Thoracic aorta (tissue), 2 donors: ENCODE results near the gene MICALL2. TPM values are rescaled to one million over a fixed set of nuclear protein-coding genes. Genes with fewer than 3 reads are reported as not detected.

Experiments used
- ATAC-seq: fragments of 150-250 bp; one replicate; pipeline ENCODE4 v1.8.0; 2017; ENCODE audit warnings: low read depth; ENCODE audit not compliant: insufficient number of reproducible peaks, low FRiP score
- DNase-seq: peaks from one replicate; pipeline ENCODE4 v3.0.0-alpha.2; 2020; ENCODE audit warnings: low spot score
- H3K27ac ChIP-seq, 2 donors: fragments of 200-600 bp; sonication (generic); 1 replicate in 1 of 2; 2 replicates in 1 of 2; pipeline ENCODE4 v1.5.1; 2016; ENCODE audit warnings: mild to moderate bottlenecking in 2 of 2, moderate library complexity in 2 of 2
- H3K27me3 ChIP-seq: fragments of 200-600 bp; sonication (generic); replicated peaks from 2 replicates; pipeline ENCODE4 v1.6.0; 2016; ENCODE audit warnings: mild to moderate bottlenecking; ENCODE audit not compliant: insufficient read depth
- H3K36me3 ChIP-seq: fragments of 200-600 bp; sonication (generic); one replicate; pipeline ENCODE4 v1.5.1; 2016
- H3K4me1 ChIP-seq, 2 donors: fragments of 200-600 bp; sonication (generic); 1 replicate in 1 of 2; 2 replicates in 1 of 2; pipeline versions ENCODE4 v1.5.1 to v1.6.0; 2016; ENCODE audit warnings: low read depth in 2 of 2, mild to moderate bottlenecking in 1 of 2; ENCODE audit not compliant: control insufficient read depth in 1 of 2
- H3K4me3 ChIP-seq: fragments of 200-600 bp; sonication (generic); 2 replicates; pipeline ENCODE4 v1.5.1; 2016; ENCODE audit warnings: mild to moderate bottlenecking
- H3K9me3 ChIP-seq: fragments of 200-600 bp; sonication (generic); 2 replicates; pipeline ENCODE4 v1.5.1; 2016
- total RNA-seq, 2 donors: library from RNA; depleted of rRNA; stranded (reverse); fragments of >200 nt; gene quantifications; one replicate each; pipeline versions ENCODE4 v1.1.0 to v1.2.3, GENCODE V29; 2016
- TF ChIP-seq, protein P1 (sequence below): fragments of 200-600 bp; sonication (generic); IDR thresholded peaks from one replicate; pipeline ENCODE4 v1.5.1; 2019; ENCODE audit warnings: antibody characterized with exemption

The MICALL2 gene
- total RNA-seq, 2 donors from 2014 or later, result 71.7 to 80.0 TPM

DNA sequence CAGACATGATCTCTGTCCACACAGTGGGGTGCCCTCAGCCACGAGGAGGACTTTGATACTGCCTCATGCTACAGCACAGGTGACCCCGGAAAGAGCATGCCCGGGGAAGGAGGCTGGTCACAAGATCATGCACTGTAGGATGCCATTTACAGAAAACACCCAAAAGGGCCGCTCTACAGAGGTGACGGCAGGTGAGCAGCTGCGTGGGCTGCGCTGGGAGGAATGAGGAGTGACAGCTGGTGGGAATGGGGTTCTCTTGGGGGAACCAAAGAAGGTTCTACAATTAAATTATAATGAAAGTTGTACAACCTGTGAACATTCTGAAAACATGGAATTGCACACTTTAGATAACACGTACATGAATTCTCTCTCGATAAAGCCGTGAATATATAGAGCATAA, 33.0 kb upstream of the MICALL2 start:
- H3K4me1 ChIP-seq, result no peaks in the 10 kb centered on the region
- ATAC-seq, result no peak
- H3K4me3 ChIP-seq, result no peak overlapping the region
- no peak for DNase-seq
- no peaks in the 10 kb centered on the region for H3K9me3 ChIP-seq
- TF ChIP-seq, protein P1, sequence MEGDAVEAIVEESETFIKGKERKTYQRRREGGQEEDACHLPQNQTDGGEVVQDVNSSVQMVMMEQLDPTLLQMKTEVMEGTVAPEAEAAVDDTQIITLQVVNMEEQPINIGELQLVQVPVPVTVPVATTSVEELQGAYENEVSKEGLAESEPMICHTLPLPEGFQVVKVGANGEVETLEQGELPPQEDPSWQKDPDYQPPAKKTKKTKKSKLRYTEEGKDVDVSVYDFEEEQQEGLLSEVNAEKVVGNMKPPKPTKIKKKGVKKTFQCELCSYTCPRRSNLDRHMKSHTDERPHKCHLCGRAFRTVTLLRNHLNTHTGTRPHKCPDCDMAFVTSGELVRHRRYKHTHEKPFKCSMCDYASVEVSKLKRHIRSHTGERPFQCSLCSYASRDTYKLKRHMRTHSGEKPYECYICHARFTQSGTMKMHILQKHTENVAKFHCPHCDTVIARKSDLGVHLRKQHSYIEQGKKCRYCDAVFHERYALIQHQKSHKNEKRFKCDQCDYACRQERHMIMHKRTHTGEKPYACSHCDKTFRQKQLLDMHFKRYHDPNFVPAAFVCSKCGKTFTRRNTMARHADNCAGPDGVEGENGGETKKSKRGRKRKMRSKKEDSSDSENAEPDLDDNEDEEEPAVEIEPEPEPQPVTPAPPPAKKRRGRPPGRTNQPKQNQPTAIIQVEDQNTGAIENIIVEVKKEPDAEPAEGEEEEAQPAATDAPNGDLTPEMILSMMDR, result no peak
- peaks cover 76% of the 10 kb centered on the region for H3K36me3 ChIP-seq
- H3K27ac ChIP-seq, result no peak overlapping the region
- no peaks in the 10 kb centered on the region for H3K27me3 ChIP-seq

DNA sequence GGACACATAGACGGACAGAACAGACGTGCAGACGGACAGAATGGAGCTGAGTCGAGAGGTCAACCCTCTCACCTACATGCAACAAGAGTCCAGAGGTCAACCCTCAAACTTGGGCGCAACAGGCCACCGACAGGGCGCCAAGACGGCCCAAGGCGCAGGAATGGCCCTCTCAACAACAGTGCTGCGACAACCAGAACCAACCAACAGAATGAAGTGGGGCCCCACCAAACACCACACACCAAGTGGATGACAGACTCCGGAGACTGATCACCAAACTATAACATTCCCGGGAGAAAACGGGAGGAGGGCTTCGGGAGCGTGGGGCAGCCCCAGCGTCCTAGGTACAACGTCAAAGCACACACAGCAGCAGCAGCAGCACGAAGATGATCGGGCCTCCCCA, 31.6 kb upstream of the MICALL2 start:
- no peaks in the 10 kb centered on the region for H3K27me3 ChIP-seq
- H3K36me3 ChIP-seq, result peaks cover 74% of the 10 kb centered on the region
- no peak overlapping the region for H3K4me3 ChIP-seq
- ATAC-seq, result no peak
- no peaks in the 10 kb centered on the region for H3K9me3 ChIP-seq
- TF ChIP-seq, protein P1, result no peak
- DNase-seq, result no peak
- H3K4me1 ChIP-seq, result no peaks in the 10 kb centered on the region
- no peak overlapping the region for H3K27ac ChIP-seq

DNA sequence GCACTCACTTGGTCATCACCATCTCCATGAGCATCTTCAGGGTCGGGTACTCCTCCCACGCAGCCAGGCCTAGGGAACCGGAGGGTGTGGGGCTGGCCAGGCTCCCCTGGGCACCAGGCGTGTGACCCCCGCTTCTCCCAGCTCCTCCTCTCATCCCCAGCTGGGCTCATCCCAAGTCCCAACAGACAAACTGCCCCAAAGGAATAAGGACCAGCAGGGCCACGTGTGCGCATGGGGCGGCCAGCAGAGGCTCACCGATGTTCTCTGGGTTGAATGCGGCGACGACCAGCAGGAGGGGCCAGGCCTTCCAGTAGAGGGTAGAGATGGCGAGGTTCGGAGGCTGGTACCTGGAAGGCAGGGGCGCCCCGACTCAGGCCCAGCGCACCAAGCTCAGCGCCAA, 30.1 kb upstream of the MICALL2 start:
- no peak for DNase-seq
- H3K36me3 ChIP-seq, result peaks cover 75% of the 10 kb centered on the region

DNA sequence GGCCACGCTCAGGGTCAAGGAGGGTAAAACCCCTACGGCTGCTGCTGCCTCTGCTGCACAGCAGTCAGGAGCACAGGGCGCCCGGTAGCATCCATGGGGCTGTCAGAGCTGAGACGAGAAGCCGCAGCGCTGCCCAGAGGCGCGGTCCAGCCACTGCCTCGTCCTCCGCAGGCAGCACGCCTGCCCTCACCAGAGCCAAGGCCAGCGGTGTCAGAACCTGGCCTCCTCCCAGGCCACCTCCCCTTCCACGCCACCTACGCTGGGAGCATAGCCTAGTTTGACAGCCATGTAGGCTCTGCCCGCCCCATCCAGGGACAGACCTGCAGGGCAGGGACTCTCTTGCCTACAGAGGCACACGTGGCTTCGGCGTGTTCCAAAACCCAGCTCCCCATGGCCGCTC, 28.7 kb upstream of the MICALL2 start:
- H3K27ac ChIP-seq, result no peak overlapping the region
- DNase-seq (no peak), ATAC-seq (no peak)
- peaks cover 76% of the 10 kb centered on the region for H3K36me3 ChIP-seq
- H3K4me1 ChIP-seq, result no peaks in the 10 kb centered on the region
- no peak overlapping the region for H3K4me3 ChIP-seq
- H3K9me3 ChIP-seq, result no peaks in the 10 kb centered on the region
- H3K27me3 ChIP-seq, result no peaks in the 10 kb centered on the region
- TF ChIP-seq, protein P1, result no peak

More for the DNA sequence above, 30.1 kb upstream of the MICALL2 start:
- TF ChIP-seq, protein P1, result no peak
- ATAC-seq, result no peak
- no peak overlapping the region for H3K27ac ChIP-seq
- H3K4me1 ChIP-seq, result no peaks in the 10 kb centered on the region
- H3K9me3 ChIP-seq, result no peaks in the 10 kb centered on the region
- no peaks in the 10 kb centered on the region for H3K27me3 ChIP-seq
- H3K4me3 ChIP-seq, result no peak overlapping the region

DNA sequence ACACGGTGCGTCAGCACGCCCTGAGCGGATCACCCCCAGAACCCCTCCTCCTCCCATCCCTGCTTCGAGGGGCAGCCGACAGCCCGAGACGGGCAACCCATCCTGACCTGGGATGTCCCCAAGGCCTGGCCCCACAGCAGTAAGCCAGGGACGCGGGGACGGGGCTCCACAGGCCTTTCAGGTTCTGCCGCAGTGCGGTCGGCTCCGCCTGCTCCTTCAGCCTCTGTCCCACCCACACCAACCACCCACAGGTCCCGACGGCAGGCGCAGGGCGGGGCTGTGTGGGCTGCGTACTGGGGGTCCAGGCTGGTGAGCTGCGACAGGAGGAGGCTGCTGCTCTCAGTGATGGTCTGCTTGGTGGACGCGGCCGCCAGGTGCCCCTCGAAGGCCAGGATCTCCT, 28.2 kb upstream of the MICALL2 start:
- H3K36me3 ChIP-seq, result peaks cover 77% of the 10 kb centered on the region
- no peaks in the 10 kb centered on the region for H3K9me3 ChIP-seq
- TF ChIP-seq, protein P1, result no peak
- H3K4me3 ChIP-seq, result no peak overlapping the region
- no peaks in the 10 kb centered on the region for H3K27me3 ChIP-seq
- no peak for DNase-seq
- no peaks in the 10 kb centered on the region for H3K4me1 ChIP-seq
- no peak overlapping the region for H3K27ac ChIP-seq
- ATAC-seq, result no peak
